NT2/D1 (cell line): Measurements from ENCODE around the gene CNGA4.

Source experiments
- YY1 ChIP-seq: IDR thresholded peaks from 2 replicates; pipeline ENCODE4 v1.6.1; 2011; ENCODE audit not compliant: insufficient read length, insufficient read depth
- ZNF274 ChIP-seq: IDR thresholded peaks from 2 replicates; pipeline ENCODE4 v1.6.1; 2011; ENCODE audit warnings: mild to moderate bottlenecking, low read depth, low read length

GRCh38 chr11:6283453-6284023 lies 44.6 kb downstream of the CNGA4 start:
- TF ChIP-seq ZNF274 = no peak
- no peak for TF ChIP-seq YY1
